Upper lobe of left lung (tissue), 6 donors: ENCODE measurements around the gene RBMS1. TPM values are rescaled to one million over a fixed set of nuclear protein-coding genes. Genes with fewer than 3 reads are reported as not detected.

ENCODE experiments used
- ATAC-seq, 2 donors: fragments of 200-7000 bp; cut with Tn5 transposase; one replicate each; pipeline ENCODE4 v1.9.1; 2022; ENCODE audit warnings: mild to moderate bottlenecking in 2 of 2, moderate library complexity in 2 of 2; ENCODE audit not compliant: low FRiP score in 2 of 2
- DNase-seq, 2 donors: peaks; one replicate each; pipeline ENCODE4 v3.0.0-alpha.2; 2019 to 2020
- H3K27ac ChIP-seq, 4 donors: fragments of 200-600 bp; sonication (generic); one replicate each; pipeline ENCODE4 v1.5.1; 2016 to 2019
- H3K27me3 ChIP-seq, 4 donors: fragments of 200-600 bp; sonication (generic); one replicate each; pipeline ENCODE4 v1.5.1; 2017 to 2019
- H3K36me3 ChIP-seq, 4 donors: fragments of 200-600 bp; sonication (generic); one replicate each; pipeline ENCODE4 v1.5.1; 2016 to 2019
- H3K4me1 ChIP-seq, 4 donors: fragments of 200-600 bp; sonication (generic); one replicate each; pipeline ENCODE4 v1.5.1; 2018 to 2019
- H3K4me3 ChIP-seq, 4 donors: fragments of 200-600 bp; sonication (generic); one replicate each; pipeline ENCODE4 v1.5.1; 2017 to 2019; ENCODE audit warnings: mild to moderate bottlenecking in 2 of 4, moderate library complexity in 1 of 4
- H3K9me3 ChIP-seq, 4 donors: fragments of 200-600 bp; sonication (generic); one replicate each; pipeline ENCODE4 v1.5.1; 2018 to 2019
- CTCF ChIP-seq, 6 experiments: fragments of 450-650 bp in 4 of 6; fragments of 200-600 bp in 2 of 6; sonication (generic) in 2 of 6; IDR thresholded peaks; one replicate each; pipeline ENCODE4 v1.5.1; 2016 to 2019; ENCODE audit warnings: antibody characterized with exemption in 6 of 6
- EP300 ChIP-seq, 4 donors: sonication (generic); formaldehyde crosslinking; IDR thresholded peaks; one replicate each; pipeline ENCODE4 v1.5.1; 2017; ENCODE audit warnings: antibody characterized with exemption in 4 of 4, control low read depth in 2 of 4
- POLR2A ChIP-seq, 4 donors: fragments of 450-650 bp; IDR thresholded peaks; one replicate each; pipeline ENCODE4 v1.5.1; 2016 to 2017; ENCODE audit warnings: antibody characterized with exemption in 4 of 4, mild to moderate bottlenecking in 2 of 4
- POLR2AphosphoS5 ChIP-seq, 2 donors: sonication (generic); formaldehyde crosslinking; IDR thresholded peaks; one replicate each; pipeline ENCODE4 v1.5.1; 2017; ENCODE audit warnings: antibody characterized with exemption in 2 of 2
- WGBS, 2 donors: methylation state at CpG; one replicate each; pipeline ENCODE4 v1.1.5; 2017 to 2018; 5-methylcytosine and 5-hydroxymethylcytosine counted together
- total RNA-seq, 6 donors: library from RNA; depleted of rRNA in 4 of 6; stranded (reverse); fragments of >200 nt in 4 of 6; gene quantifications; one replicate each; pipeline versions ENCODE4 v1.1.0 to v1.2.1, GENCODE V29; 2016 to 2021
- donor health status: DM: no; HTN: no; CAD: no; lungs with moderate emphysema.
- donor health status: DM: no; HTN: yes; CAD: no; lungs with severe emphysema.

Gene RBMS1
- total RNA-seq, 6 donors from 2014 or later: 81.3 to 125 (median 95.4) TPM

- Histone ChIP-seq H3K27me3 (no peaks in the 10 kb centered on the region), H3K4me3 (no peak overlapping the region), H3K36me3 (no peaks in the 10 kb centered on the region), H3K27ac (no peak overlapping the region), H3K9me3 (no peaks in the 10 kb centered on the region), H3K4me1 (peaks cover 0 to 54% (median 23%) of the 10 kb centered on the region in 4 donors)
- DNase-seq (no peak), ATAC-seq (no peak)
- TF ChIP-seq EP300 (IDR thresholded peaks at IDR 0.05): no peak
- no peak for TF ChIP-seq CTCF (IDR thresholded peaks at IDR 0.05)
- no peak for TF ChIP-seq POLR2AphosphoS5 (IDR thresholded peaks at IDR 0.05)
- TF ChIP-seq POLR2A (IDR thresholded peaks at IDR 0.05): no peak
- 94 to 95% methylated on average over 4 of the region's 4 CpGs for WGBS, 2 donors
These were observed 33.3 kb downstream of the RBMS1 start for GRCh38 chr2:160460333-160460731.

- ATAC-seq (no peak), DNase-seq (no peak)
- H3K9me3 ChIP-seq: no peaks in the 10 kb centered on the region
- H3K27ac ChIP-seq: peak overlapping the region in 1 of 4 donors; percentile 16
- no peak overlapping the region for H3K4me3 ChIP-seq
- H3K4me1 ChIP-seq: peaks cover 0 to 57% (median 28%) of the 10 kb centered on the region in 4 donors
- H3K36me3 ChIP-seq: no peaks in the 10 kb centered on the region
- 33 to 47% methylated on average over 1 of the region's 1 CpG for WGBS, 2 donors
- no peaks in the 10 kb centered on the region for H3K27me3 ChIP-seq
- TF ChIP-seq POLR2A (IDR thresholded peaks at IDR 0.05) (no peak), EP300 (IDR thresholded peaks at IDR 0.05) (no peak), POLR2AphosphoS5 (IDR thresholded peaks at IDR 0.05) (no peak), CTCF (IDR thresholded peaks at IDR 0.05) (no peak)
These were observed 33.9 kb downstream of the RBMS1 start for GRCh38 chr2:160459538-160460332.

- TF ChIP-seq POLR2AphosphoS5 (IDR thresholded peaks at IDR 0.05) (no peak), CTCF (IDR thresholded peaks at IDR 0.05) (no peak), EP300 (IDR thresholded peaks at IDR 0.05) (no peak), POLR2A (IDR thresholded peaks at IDR 0.05) (no peak)
- Histone ChIP-seq H3K4me1 (peaks cover 7 to 61% (median 32%) of the 10 kb centered on the region in 4 donors), H3K36me3 (no peaks in the 10 kb centered on the region), H3K4me3 (no peak overlapping the region), H3K9me3 (no peaks in the 10 kb centered on the region), H3K27ac (peak overlapping the region in 2 of 4 donors; percentile 41 to 46), H3K27me3 (no peaks in the 10 kb centered on the region)
- ATAC-seq (no peak), DNase-seq (no peak)
- 76 to 77% methylated on average over 10 of the region's 10 CpGs for WGBS, 2 donors
These were observed 34.7 kb downstream of the RBMS1 start for GRCh38 chr2:160458718-160459453.

- H3K9me3 ChIP-seq: no peaks in the 10 kb centered on the region
- H3K27ac ChIP-seq: no peak overlapping the region
- no peaks in the 10 kb centered on the region for H3K36me3 ChIP-seq
- WGBS, 2 donors: 88 to 89% methylated on average over 5 of the region's 5 CpGs
- no peak for TF ChIP-seq POLR2AphosphoS5 (IDR thresholded peaks at IDR 0.05)
- no peak for TF ChIP-seq EP300 (IDR thresholded peaks at IDR 0.05)
- no peak for TF ChIP-seq CTCF (IDR thresholded peaks at IDR 0.05)
- H3K4me3 ChIP-seq: no peak overlapping the region
- no peak for DNase-seq
- H3K4me1 ChIP-seq: peaks cover 14 to 56% (median 35%) of the 10 kb centered on the region in 4 donors
- H3K27me3 ChIP-seq: no peaks in the 10 kb centered on the region
- ATAC-seq: no peak
These were observed 36.0 kb downstream of the RBMS1 start for GRCh38 chr2:160457588-160457987.
